GM19324 (cell line): ENCODE measurements around the gene TLE7.

Source experiments
- ATAC-seq: cut with Tn5 transposase; IDR thresholded peaks from one replicate; pipeline ENCODE4 v1.9.1; 2021; ENCODE audit warnings: mild to moderate bottlenecking, moderate library complexity; ENCODE audit not compliant: unreplicated experiment, low FRiP score

TLE7 gene

DNA sequence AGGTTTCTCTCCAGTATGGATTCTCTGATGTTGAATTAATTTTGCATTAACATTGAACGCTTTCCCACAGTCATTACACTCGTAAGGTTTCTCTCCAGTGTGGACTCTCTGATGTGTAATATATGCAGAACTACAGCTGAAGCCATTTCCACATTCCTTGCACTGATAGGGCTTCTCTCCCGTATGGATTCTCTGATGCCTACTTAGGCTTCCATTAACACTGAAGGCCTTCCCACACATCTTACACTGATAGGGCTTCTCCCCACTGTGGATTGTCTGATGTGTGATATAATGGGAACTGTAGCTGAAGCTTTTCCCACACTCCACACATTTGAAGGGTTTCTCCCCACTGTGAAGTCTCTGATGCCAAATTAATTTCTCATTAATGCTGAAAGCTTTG lies 7.2 kb upstream of the TLE7 start:
- no peak for ATAC-seq

DNA sequence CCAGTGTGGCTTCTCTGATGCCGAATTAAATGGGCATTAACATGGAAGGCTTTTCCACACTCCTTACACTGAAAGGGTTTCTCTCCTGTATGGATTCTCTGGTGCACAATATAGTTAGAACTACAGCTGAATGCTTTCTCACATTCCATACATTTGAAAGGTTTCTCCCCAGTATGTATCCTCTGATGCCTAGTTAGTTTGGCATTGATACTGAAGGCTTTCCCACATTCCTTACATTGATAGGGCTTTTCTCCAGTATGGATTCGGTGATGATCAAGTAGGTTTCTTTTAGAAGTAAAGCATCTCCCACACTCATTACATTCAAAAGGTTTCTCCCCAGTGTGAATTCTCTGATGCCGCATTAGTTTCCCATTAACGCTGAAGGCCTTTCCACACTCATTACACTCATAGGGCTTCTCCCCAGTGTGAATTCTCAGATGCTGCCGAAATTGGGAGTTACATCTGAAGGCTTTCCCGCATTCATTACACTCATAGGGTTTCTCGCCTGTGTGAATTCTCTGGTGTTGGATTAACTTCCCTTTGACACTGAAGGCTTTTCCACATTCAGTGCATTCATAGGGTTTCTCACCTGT lies 6.5 kb upstream of the TLE7 start:
- ATAC-seq = no peak

DNA sequence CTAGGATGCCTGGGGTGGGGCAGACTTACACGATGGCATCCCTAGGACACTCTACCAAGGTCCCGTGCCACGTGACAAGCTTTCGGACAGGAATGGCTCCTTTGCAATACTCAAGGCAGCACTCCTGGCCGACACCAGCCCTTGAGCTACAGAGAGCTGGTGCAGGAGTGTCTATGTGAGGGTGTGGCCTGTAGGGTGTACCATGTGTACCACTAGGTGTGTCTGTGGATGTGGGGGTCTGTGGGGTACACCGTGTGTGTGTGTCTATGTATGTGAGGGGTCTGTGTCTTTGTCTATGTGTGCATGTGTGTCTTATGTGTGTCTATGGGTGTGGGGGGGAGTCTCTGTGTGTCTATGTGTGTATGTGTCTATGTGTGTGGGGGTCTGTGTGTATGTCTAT lies 1.9 kb upstream of the TLE7 start:
- ATAC-seq = no peak

DNA sequence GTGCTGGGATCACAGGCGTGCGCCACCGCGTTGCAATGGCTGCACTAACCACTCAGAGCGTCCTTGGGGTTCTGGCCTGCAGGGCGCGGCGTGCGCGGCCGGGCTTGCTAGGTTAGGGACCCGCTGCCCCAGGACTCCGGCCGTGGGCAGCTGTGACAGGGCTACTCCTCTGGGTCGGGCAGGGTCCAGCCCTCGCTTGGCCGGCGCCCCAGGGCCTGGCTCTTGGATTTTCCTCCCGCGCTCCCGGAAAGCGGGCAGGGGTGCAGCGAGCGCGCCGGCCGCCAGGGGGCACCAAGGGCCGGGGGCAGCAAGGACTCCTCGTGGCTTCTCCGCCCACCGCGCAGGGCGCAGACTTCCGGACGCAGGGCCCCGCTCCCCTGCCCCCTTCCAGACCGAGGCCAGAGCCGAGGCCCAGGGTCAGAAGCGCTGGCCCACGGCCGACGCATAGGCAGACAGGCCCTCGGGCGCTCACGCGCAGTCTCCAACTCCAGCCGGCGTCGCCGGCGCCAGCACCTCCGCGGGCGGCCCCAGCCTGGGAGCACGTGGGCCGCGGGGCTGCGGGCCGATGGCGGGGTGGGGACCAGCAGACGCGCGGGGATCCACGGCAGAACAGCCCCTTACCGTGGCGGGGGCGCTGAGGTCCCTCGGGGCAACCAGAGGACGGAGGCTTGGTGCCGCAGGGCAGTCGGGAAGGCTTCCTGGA lies 355 bp downstream of the TLE7 start:
- no peak for ATAC-seq

DNA sequence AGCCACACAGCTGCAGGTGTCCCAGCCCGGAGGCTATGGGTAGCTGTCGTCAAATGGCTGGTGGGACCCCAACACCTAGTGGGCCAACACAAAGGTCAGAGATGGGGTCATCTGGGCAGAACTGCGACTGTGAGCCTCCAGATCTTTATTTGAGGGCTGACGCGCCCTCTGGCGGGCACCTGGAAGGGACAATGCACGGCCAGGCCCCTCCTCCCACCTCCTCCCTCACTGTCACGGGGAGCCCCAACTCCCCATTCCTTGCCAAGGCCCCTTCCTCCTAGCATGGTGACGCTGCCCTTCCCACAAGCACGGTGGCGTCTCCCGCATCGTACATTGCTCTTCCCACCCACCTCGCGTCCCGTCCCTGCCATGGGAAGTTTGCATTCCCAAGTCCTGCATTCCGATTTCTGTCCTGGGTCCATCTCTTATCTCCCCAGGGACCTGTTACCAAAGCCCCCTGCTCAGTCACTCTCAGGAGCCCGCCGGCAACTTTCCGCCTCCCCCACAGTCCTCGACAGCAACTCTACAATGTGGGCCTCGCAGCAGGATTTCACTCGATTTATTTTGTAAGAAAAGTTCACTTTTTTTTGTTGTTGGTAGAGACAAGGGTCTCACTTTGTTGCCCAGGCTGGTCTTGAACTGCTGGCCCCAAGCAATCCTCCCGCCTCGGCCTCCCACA lies 1.0 kb downstream of the TLE7 start:
- ATAC-seq = no peak

DNA sequence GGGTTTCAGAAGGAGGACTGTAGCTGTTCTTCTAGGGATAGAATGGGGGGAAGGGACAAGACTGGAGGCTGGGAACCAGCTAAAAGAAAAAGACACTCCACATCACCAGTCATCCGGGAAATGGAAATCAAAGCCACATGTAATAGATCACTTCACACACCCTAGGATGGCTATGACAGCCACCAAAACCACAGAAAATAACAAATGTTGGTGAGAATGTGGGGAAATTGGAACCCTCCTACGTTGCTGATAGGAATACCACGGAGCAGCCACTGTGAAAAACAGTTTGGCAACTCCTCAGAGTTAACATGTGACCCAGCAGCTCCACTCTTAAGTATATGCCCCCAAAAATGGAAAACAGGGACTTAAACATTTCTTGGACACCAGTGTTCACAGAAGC lies 2.3 kb downstream of the TLE7 start:
- no peak for ATAC-seq

DNA sequence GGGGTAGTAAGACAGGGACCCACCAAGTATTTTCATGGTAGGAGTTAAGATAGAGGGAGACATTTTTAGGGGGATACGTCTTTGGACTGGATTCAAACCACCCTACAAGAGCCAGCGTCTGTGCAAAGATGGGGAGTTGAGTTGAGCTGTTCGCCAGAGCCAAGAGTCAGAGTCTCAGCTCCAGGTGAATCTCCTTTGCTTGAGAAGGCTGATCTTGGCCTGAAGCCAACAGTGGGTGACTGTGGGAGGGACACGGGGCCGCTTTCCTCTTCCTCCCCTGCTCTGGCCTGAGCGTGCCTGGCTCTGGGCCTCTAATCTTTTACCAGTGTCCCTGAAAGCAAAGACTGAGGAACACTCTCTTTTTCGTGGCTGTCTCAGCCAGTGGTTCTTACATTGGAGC lies 5.4 kb downstream of the TLE7 start:
- ATAC-seq = no peak

DNA sequence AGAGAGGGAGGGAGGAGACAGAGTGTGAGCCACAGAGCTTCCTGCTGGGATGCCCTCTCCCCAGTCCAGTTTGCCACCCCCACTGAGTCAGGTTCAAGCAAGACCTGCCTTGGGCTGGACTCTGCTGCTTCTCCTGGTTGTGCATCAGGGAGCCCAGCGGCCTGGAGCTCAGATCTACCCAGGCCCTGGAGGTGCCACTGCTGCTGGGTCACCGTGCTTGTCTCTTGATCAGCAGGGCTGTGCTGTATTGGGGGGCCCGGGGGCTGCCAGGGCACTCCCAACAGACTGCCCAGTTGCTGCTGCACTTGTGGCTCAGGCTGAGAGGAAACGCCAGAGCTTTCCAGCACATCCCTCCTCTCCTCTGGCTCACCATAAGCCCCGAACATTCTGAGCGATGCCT lies 8.9 kb downstream of the TLE7 start:
- ATAC-seq = no peak

DNA sequence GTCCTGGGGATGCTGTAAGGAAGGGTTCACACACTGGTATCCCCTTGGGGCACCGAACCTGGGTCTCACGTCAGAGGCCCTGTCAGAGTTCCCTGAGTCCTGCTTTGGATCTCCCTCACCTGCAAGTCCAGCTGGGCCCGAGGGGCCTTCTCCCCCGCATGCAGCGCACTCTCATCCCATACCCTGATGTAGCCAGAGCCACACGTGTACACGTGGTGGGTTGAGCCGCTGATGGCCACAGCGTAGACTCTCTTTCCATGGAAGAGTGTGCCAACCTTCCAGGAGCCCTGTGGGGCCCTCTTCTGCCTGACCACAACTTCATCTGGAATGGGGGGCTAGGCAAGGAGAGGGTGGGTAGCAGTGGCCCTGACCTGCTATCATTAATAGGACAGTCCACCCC lies 9.9 kb downstream of the TLE7 start:
- ATAC-seq = no peak

DNA sequence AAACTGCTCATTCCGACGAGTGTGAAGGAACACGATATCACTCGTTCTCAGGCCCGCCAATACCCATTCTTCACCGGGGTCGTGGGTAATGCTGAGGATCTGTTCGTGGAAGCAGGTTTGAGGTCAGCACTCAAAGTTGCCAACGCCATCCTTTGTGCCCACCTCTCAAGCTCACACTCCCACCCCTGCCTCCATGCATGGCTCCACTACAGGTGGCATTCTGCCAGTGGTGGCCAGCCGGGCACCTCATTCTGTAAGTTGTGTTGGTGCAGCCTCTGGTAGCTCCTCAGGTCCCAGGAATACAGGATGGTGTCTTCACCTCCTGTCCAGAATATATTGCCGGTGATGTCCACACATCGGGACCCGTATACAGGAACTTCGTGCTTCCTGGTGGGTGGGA lies 10.7 kb downstream of the TLE7 start:
- ATAC-seq = no peak

DNA sequence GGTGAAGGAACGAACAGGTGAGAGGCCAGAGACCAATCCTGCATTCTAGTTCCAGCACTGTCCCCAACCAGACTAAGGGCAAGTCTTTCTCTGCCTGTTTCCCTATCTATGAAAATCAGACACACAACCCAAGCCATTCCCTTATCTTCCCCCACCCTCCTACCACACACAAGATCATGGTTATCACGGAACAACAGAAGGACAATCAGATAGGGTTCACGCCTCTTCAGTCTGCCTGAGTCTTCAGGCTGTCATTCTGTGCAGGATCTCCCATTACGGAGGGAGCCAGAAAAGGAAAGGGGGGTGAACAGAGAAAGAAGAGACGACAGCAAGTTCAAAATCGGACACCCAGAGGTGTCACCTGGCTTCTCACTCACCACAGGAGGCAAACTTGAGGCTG lies 11.1 kb downstream of the TLE7 start:
- no peak for ATAC-seq

DNA sequence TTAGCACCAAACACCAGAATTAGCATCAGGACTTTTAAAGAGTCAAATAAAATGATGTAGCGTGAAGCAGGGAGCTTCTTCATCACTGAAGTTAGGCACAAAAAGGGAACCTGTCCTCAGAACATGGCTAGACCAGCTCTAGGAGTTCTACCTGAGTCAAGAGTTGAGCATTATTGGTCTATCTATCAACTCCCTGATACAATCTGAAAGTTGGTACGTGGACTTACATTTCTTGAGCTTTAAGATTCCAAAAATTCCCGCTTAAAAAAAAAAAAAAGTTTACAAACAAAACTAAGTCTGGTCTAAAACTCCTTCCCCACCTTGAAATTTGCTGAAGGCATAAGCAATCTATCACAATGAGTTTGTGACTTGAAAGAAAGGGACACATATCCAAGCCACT lies 12.3 kb downstream of the TLE7 start:
- no peak for ATAC-seq

DNA sequence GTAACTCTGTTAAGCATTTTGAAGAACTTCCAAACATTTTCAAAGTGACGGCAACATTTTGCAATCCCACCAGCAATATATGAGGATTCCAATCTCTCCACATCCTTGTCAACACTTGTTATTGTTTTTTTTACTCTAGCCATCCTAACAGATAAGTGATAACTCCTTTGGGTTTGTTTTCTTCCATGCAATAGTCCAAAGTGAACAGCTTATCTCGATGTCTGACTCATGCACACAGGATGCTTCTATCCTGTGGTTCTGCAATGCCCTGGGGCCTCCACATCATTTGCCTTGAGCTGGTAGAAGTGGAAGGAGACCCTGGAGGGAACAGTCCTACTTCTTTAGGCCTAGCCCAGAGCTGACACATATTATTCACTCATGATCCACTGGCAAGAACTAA lies 13.0 kb downstream of the TLE7 start:
- no peak for ATAC-seq

DNA sequence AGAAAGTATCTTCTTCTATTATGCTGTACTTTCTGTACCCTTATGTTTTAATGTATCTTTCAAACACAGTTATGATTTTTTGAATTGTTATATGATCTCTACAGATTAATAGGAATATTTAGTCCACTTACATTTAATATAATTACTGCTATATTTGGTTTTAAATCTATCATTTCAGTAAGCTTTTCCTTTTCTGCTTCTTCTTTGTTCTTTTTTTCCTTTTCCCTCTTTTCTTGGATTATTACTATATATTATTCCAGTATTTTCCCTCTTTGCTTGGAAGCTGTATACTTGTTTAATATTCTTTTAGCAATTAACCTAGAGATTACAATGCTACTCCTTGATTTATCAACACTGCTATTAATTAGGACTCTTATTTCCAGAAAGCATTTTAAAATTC lies 13.5 kb downstream of the TLE7 start:
- ATAC-seq = no peak

DNA sequence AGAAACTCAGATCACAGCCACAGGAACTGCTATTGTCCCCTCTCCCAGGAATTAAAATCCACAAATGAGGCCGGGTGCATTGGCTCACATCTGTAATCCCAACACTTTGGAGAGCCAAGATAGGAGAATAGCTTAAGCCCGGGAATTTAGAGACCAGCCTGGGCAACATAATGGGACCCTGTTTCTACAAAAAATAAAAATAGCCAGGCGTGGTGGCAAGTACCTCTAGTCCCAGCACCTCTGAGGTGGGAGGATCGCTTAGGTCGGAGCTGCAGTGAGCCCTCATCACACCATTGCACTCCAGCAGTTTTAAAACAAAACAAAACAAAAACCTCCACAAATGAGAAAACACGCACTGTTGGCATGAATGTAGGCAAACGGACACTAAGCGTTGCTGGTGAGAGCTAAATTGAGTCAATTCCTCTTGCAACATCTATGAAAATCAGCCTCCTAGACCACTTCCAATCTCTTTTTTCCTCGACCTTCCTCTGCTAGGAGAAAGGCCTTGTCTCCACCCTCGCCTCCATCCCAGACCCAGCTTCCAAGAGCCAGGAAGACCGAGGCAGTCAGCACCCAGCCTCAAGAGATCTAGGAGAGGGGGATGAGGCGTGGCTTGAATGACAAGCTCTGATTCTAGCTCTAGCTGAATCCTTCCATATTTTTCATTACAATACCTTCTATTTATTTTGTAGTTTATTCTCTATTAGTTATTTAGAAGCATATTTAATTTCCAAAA lies 14.8 kb downstream of the TLE7 start:
- no peak for ATAC-seq

DNA sequence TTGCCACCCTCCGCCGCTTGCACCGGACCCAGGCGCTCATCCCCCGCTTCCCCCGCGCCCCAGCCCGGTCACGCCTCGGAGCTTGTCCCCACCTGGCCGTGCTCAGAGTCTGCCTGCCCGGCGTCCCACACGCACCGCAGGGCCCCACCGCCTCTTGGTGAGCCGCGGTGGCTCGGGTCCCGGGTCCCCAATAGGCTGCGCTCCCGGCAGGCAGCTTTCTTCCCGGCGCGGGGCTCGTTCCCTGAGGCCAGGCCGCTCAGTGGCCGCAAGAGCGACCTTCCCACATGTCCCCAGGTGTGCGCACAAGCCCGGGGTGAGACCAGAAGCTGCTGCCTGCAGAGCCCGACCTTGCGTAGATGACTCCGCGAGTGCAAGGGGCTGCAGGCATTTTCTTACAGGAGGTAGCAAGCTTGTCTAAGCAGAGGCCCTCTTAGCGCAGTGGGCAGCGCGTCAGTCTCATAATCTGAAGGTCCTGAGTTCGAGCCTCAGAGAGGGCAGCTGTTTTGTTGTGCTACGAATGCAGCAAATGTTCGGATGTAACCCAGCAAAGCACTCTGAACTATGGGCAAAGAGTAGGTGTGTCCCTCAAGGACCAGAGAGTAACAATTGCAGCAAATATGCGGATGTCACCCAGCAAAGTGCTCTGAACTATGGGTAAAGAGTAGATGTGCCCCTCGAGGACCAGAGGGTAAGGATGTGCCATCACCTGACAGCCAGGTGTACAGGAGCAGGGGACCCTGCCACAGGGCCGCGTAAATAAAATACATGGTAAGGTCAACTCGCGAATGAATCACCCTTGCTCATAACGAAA lies 15.6 kb downstream of the TLE7 start:
- no peak for ATAC-seq

DNA sequence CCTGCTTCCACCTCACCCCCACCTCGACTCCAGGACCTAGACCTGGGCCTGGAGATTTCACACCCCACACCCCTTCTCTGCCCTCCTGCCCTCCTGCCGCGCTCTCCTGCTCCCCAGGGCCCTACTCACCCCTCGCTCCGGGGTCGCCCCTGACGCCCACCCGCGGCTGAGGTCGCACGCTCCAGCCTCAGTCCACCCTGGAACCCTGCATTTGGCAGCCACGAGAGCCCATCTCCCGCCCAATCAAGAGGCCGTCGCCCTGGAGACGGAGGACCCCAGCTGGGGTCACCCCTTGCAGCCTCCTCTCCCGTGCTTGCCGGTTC lies 16.1 kb downstream of the TLE7 start:
- ATAC-seq = no peak

DNA sequence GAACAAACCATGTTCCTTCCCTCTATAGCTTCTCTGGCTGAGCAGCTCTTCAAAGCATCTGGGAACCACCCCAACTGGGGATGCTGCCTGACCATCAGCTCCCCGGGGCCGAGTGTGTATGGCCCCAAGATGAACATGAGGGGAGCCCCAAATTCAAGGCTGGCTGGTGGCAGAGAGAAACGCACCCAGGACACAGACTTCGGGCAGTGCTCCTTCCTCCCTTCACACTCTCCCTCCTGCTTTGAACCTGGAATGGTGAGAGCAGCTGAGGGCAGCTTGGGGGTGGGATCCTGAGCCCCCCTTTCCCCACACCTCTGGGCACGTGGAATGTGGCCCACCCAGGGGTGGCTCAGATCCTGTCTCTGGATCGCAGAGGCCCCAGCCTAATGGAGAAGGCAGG lies 17.2 kb downstream of the TLE7 start:
- ATAC-seq = no peak

DNA sequence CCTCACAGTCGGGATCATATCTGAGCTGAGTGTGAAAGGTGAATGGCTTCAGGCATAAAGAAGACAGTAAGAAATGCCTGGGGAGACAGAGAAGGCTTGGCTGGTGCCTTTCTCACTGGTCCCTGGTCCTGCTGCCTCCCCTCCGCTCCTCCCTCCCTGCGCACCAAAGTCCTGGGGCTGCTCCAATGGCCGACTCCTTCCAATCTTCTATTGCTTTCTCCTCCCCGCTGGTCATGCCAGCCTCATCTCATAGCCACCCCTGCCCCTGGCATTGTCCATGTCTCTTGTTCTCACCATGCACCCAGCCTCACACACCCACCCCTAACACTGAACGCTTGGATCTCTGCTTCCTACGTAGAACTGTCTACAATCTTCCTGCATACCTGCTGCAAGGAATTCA lies 18.0 kb downstream of the TLE7 start:
- ATAC-seq = no peak

DNA sequence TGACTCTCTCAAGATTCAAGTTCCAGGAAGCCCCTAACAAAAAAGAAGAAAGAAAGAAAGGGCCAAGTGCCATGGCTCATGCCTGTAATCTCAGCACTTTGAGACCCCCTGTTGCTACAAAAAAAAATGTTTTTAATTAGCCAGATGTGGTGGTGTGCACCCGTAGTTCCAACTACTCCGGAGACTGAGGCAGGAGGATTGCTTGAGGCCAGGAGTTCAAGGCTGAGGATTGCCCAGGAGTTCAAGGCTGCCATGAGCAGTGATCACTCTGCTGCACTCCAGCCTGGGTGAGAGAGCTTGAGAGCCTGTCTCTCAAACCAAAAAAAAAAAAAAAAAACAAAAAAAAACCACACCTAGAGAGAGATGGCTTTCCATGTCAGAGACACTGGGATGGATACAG lies 18.8 kb downstream of the TLE7 start:
- no peak for ATAC-seq

DNA sequence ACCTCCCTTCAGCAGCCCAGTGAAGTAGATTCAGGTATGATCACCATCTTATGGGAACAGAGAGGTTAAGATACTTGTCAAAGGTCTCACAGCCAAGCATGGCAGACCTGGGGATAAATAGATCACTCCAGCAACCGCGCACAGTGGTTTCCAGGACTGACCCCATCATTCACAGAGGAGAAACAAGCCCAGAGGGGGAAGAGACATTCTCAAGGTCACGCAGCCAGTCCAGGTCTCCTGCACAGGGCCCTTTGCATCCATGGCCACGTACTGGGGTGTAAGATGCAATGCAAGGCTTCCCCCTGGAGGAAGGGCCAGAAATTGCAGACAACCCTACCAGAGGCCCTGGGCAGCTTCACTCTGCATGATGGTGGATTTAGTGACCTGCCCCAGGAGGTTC lies 19.9 kb downstream of the TLE7 start:
- ATAC-seq = no peak
